ENCODE results near the gene LINC01488. TPM values are rescaled to one million over a fixed set of nuclear protein-coding genes. Genes with fewer than 3 reads are reported as not detected.

Gene LINC01488
- total RNA-seq, 1 experiment from 2014 or later = not detected

GRCh38 chr11:69463181-69463994, 18.1 kb upstream of the LINC01488 start:
- DNase-seq (ENCODE audit: low read depth) = no peak

DNA sequence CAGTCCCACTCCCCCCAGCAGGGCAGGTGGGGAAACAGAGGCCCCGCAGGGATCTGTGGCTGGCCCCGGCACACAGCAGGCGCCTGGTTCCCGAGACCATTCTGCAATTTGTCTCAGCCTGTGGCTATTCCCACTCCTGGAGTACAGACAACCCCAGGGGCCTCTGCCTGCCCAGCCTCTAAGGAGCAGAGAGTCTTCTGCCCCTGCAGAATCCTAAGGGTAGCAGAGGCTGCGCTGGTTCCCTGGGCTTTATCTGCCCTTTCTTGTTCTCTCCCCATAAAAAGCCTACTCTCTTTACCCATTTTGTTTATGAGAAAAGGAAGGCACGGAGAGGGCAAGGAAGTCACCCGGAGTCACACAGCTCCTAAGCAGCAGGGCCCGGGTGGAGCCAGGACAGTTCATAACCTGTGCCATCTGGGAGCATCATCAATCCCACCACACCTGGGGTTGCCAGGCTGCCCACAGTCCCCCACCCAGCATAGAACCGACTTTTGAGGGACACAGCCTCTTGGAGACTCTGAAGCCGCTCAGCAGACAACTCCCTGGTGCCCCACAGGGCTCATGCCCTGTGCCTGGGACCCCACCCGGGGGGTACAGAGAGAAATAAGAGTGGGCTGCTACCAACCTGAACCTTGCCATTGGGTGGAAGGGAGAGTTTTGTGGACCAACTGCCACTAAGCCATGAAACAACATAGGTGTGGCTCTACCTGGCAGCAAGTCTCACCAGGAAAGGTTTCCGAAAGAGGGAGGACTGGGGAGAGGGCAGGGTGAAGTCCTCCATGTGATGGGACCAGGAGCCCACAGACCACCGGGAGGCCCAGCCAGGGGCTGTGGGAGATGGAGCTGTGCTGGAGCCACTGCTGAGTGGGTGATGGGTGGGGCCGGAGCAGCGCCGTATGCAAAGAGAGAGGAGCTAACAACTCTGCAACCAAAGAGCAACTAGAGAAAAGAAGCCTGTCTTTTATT, 17.2 kb upstream of the LINC01488 start:
- no peak for DNase-seq (ENCODE audit: low read depth)

- DNase-seq (ENCODE audit: low read depth) = no peak
Measured at GRCh38 chr11:69465236-69466000, 16.0 kb upstream of the LINC01488 start.

DNA sequence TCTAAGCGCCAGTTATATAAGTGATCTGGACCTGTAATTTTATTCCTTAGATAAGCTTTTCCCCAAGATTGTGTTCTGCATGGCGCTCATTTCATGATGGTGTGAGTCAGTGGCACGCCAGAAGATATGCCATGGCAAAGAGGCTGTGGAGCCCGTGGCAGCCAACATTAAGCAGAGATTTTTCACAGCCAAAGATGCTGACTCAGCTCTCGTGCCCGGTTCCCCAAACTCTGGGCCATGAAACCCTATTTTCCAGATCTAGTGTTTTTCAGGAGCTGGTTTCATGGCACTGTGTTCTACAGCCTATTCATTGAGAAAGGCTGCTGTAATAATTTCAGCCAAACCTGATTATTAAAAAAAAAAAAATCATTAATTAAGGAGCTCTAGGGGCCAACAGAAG, 15.4 kb upstream of the LINC01488 start:
- DNase-seq (ENCODE audit: low read depth) = no peak

GRCh38 chr11:69467196-69467595, 14.3 kb upstream of the LINC01488 start:
- DNase-seq (ENCODE audit: low read depth) = no peak

GRCh38 chr11:69467646-69468045, 13.8 kb upstream of the LINC01488 start:
- no peak for DNase-seq (ENCODE audit: low read depth)

GRCh38 chr11:69468221-69468620, 13.2 kb upstream of the LINC01488 start:
- DNase-seq (ENCODE audit: low read depth) = no peak

- DNase-seq (ENCODE audit: low read depth) = no peak
Measured at GRCh38 chr11:69468911-69469885, 12.3 kb upstream of the LINC01488 start.

GRCh38 chr11:69470301-69470700, 11.2 kb upstream of the LINC01488 start:
- DNase-seq (ENCODE audit: low read depth) = no peak

GRCh38 chr11:69470793-69471728, 10.4 kb upstream of the LINC01488 start:
- no peak for DNase-seq (ENCODE audit: low read depth)

DNA sequence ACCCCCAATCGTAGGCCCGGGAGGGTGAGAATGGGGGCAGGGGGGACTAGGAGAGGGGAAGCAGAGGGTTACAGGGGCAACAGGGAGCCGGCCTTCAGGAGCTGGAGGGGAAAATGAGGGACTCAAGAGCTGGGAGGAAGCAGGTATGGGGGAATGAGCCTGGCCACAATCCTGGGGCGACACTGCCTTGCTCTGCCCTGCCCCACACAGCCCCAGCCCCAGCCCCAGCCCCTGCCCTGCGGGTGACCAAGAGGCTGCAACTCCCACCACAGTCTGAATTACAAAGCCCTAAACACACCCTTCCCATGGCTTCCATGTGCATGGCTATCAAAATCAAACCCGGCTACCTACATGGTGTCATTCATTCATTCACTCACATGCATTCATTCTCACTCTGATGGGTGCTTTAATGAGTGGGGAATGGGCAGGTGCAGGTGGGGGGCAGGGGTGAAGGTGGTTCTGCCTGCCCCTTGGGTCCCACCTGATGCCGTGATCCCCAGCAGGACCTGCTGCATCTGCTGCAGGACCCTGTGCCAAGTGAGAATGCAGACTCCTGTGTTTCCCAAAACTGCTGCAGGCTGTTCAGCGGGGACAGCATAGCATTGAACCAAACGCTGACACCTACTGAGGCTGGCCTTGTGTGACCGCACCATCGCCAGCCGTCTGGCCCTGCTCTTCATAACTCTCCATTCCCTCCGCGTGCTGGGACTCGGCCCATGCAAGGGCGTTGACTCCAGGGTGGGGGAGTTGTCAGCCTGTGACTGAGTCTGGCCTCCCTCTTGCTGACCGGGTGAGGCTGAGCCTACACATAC, 9.5 kb upstream of the LINC01488 start:
- no peak for DNase-seq (ENCODE audit: low read depth)

DNA sequence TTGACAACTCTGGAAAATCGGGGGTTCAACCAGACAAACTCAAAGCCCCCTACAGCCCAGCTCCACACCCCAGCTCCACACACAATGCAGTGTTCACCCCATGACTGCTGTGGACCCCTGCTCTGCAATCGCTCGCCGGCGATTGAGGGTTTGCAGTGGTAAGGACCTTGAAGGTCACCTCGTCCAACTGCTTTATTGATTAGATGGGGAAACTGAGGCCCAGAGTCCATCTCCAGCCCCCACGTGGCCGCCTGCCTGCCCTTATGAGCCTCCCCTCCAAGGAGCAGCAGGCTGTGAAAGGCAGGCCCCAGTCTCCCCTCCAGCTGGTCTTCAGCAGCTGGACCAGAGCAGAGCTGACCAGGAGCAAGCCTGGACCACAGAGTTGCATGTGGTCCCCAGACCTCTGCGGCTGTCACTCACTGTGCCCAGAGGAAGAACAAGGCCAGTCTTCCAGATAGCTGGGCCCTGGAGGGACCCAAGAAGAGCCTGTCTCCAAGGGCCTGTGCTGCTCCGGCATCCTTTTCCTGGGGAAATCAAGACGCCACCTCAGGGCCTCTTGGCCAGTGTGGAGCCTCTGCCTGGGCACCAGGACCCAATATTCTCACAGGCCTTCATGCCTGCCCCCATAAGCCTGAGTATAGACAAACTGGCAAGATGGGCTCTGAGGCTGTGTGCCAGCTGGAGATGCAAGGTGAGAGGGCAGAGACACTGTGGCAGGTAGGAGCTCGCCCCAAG, 8.8 kb upstream of the LINC01488 start:
- no peak for DNase-seq (ENCODE audit: low read depth)

GRCh38 chr11:69473276-69473845, 8.1 kb upstream of the LINC01488 start:
- no peak for DNase-seq (ENCODE audit: low read depth)

GRCh38 chr11:69474736-69475135, 6.7 kb upstream of the LINC01488 start:
- no peak for DNase-seq (ENCODE audit: low read depth)

DNA sequence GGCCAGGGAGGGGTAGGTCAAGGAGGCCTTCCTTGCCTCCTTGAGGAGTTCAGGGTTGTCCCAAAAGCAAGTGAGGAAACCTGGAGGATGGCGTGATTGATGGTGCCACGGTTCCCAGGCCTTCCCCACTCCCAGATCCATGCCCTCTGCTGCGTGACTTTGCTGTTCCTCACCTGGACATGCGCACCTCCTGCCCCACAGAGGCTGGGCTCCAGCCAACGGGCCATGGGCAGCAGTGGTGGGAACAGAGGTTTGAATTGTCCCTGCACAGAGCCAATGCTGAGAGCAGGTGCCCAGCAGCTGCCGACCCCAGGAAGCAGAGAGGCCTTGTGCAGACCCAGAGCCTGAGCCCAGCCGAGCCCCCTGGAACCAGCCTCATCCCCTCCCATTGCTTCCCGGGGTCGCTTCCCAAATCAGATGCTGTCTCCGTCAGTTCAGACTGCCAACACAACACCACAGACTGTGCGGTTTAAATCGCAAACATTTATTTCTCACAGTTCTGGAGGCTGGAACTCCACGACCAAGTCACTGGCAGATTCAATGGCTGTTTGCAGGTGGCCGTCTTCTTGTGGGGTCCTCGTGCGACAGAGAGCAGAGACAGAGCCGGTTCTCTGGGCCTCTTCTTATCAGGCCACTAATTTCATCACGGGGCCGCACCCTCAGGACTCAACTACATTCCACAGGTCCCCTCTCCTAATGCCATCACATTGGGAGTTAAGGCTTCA, 6.2 kb upstream of the LINC01488 start:
- DNase-seq (ENCODE audit: low read depth) = no peak

DNA sequence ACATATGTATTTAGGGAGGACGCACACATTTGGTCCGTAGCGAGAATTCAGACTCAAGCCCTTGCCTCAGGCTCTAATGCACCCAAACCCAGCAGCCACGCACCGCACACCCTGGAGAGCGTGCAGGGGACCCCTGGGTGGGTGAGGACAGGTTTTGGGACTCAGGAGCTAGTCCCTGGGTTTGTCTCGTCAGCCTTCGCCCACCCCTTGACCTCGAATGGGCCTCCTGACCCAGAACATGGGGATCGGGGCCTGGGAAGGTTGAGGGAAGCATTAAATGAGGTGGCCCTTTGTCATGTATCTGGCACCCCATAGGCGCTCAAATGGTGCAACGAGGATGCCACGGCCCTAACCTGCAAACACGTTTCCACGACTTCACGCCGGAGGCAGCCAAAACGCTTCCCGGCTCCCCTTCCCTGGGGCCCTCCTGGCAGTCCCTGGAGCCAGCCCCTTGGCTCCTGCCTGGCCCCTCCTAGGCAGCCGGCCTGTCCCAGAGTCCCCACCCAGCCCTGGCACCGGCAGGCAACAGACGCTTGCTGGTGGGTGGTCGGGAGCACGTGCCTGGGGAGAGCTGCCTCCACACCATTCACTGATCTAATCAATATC, 5.5 kb upstream of the LINC01488 start:
- DNase-seq (ENCODE audit: low read depth) = no peak

Data from HT1080 (cell line).